HG02571 (cell line): ENCODE results near the gene RILPL1.
"Not testable (repeated sequence)": the region's sequence is repeated elsewhere in the genome, so short reads cannot be mapped to it uniquely, and the experiment has no call there.

Source experiments
- ATAC-seq: cut with Tn5 transposase; IDR thresholded peaks from one replicate; pipeline ENCODE4 v1.9.1; 2021; ENCODE audit warnings: mild to moderate bottlenecking, moderate library complexity; ENCODE audit not compliant: unreplicated experiment

The RILPL1 gene

GRCh38 chr12:123472438-123472849 lies 61.1 kb downstream of the RILPL1 start:
- no peak for ATAC-seq

- ATAC-seq, result no peak
Observed at GRCh38 chr12:123471374-123472068, 62.0 kb downstream of the RILPL1 start.

- no peak for ATAC-seq
Observed at GRCh38 chr12:123469978-123470377, 63.5 kb downstream of the RILPL1 start.

GRCh38 chr12:123468786-123469185 lies 64.7 kb downstream of the RILPL1 start:
- ATAC-seq, result no peak

- ATAC-seq, result no peak
Observed at GRCh38 chr12:123465084-123465483, 68.4 kb downstream of the RILPL1 start.

- ATAC-seq, result not testable (repeated sequence)
Observed at GRCh38 chr12:123463174-123463573, 70.3 kb downstream of the RILPL1 start.

GRCh38 chr12:123457980-123458779 lies 75.3 kb downstream of the RILPL1 start, which contains the start of gene SNRNP35:
TSS of gene SNRNP35 (plus strand) at chr12:123458139. CDS start at chr12:123465541, 7,402 bp downstream.
- ATAC-seq, result peak; percentile 50

- ATAC-seq, result no peak
Observed at GRCh38 chr12:123453165-123453564, 80.4 kb downstream of the RILPL1 start.

- not testable (repeated sequence) for ATAC-seq
Observed at GRCh38 chr12:123452276-123452550, 81.3 kb downstream of the RILPL1 start.

- ATAC-seq, result no peak
Observed at GRCh38 chr12:123450636-123451035, 82.9 kb downstream of the RILPL1 start.

GRCh38 chr12:123449856-123450255 lies 83.7 kb downstream of the RILPL1 start:
- no peak for ATAC-seq

- no peak for ATAC-seq
Observed at GRCh38 chr12:123449249-123449733, 84.2 kb downstream of the RILPL1 start.

GRCh38 chr12:123446333-123446713 lies 87.2 kb downstream of the RILPL1 start:
- ATAC-seq, result no peak

- no peak for ATAC-seq
Observed at GRCh38 chr12:123445388-123446332, 87.9 kb downstream of the RILPL1 start.

- ATAC-seq, result no peak
Observed at GRCh38 chr12:123444092-123445026, 89.2 kb downstream of the RILPL1 start.

- ATAC-seq, result no peak
Observed at GRCh38 chr12:123442774-123443173, 90.7 kb downstream of the RILPL1 start.

- ATAC-seq, result no peak
Observed at GRCh38 chr12:123441523-123442164, 91.9 kb downstream of the RILPL1 start.

- peak; percentile 68 for ATAC-seq
Observed at GRCh38 chr12:123436017-123436964, 97.2 kb downstream of the RILPL1 start, which contains the start of gene RILPL2. TSS of gene RILPL2 (minus strand) at chr12:123436684. CDS start at chr12:123436420, 264 bp downstream.
